Measurements from ENCODE around the gene ATXN2. TPM values are rescaled to one million over a fixed set of nuclear protein-coding genes. Genes with fewer than 3 reads are reported as not detected.

Gene ATXN2
- total and polyA plus RNA-seq, 9 of the 15 experiments (the other 6 are each of a cell fraction or from before 2014, with no cell fraction given), result 16.8 to 67.8 (median 29.3) TPM

DNA sequence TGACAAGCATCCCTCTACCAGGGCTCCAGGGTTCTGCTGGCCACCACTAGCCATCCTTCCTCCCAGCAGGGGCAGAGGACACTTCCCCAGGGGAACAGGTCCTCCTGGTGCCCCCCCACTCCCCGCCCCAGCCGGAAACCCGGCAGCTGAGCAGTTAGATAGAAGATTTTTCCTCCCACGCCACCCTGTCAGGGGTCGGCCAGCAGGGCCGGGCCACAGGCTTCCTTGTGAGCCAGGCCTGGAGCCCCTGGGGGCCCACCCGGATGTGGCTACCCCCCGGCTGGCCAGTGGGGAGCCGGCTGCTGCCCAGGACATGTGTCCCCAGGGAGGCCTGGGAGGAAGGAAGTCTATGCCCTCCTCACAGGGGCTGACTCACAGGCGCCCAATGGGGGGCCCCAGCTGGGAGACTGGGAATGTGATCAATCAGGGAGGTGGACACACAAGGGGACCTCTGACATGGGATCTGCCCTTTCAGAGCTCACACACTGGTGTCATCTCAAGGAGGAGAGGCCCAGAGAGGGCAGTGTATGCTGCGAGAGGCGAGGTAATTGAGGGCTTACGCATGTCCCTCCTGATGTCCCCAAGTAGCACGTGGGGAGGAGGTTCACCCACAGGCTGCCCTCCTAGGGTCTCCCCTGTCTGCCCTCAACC, 189.2 kb downstream of the ATXN2 start (continued):
- TF ChIP-seq, protein P1, sequence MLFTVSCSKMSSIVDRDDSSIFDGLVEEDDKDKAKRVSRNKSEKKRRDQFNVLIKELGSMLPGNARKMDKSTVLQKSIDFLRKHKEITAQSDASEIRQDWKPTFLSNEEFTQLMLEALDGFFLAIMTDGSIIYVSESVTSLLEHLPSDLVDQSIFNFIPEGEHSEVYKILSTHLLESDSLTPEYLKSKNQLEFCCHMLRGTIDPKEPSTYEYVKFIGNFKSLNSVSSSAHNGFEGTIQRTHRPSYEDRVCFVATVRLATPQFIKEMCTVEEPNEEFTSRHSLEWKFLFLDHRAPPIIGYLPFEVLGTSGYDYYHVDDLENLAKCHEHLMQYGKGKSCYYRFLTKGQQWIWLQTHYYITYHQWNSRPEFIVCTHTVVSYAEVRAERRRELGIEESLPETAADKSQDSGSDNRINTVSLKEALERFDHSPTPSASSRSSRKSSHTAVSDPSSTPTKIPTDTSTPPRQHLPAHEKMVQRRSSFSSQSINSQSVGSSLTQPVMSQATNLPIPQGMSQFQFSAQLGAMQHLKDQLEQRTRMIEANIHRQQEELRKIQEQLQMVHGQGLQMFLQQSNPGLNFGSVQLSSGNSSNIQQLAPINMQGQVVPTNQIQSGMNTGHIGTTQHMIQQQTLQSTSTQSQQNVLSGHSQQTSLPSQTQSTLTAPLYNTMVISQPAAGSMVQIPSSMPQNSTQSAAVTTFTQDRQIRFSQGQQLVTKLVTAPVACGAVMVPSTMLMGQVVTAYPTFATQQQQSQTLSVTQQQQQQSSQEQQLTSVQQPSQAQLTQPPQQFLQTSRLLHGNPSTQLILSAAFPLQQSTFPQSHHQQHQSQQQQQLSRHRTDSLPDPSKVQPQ (CRISPR knock-in tag; IDR thresholded peaks at IDR 0.05; ENCODE audit: borderline replicate concordance), result no peak
- TF ChIP-seq NR0B1 (IDR thresholded peaks at IDR 0.05; ENCODE audit: partially characterized antibody), result no peak
- no peak for TF ChIP-seq PTTG1 (tag; IDR thresholded peaks at IDR 0.05; ENCODE audit: low read depth)
- 0 out of 2 replicates have a peak, but pooled peaks have one; percentile 43 for TF ChIP-seq ZNF589 (CRISPR knock-in tag; IDR thresholded peaks at IDR 0.05; ENCODE audit: low read depth)
- TF ChIP-seq, protein P2, sequence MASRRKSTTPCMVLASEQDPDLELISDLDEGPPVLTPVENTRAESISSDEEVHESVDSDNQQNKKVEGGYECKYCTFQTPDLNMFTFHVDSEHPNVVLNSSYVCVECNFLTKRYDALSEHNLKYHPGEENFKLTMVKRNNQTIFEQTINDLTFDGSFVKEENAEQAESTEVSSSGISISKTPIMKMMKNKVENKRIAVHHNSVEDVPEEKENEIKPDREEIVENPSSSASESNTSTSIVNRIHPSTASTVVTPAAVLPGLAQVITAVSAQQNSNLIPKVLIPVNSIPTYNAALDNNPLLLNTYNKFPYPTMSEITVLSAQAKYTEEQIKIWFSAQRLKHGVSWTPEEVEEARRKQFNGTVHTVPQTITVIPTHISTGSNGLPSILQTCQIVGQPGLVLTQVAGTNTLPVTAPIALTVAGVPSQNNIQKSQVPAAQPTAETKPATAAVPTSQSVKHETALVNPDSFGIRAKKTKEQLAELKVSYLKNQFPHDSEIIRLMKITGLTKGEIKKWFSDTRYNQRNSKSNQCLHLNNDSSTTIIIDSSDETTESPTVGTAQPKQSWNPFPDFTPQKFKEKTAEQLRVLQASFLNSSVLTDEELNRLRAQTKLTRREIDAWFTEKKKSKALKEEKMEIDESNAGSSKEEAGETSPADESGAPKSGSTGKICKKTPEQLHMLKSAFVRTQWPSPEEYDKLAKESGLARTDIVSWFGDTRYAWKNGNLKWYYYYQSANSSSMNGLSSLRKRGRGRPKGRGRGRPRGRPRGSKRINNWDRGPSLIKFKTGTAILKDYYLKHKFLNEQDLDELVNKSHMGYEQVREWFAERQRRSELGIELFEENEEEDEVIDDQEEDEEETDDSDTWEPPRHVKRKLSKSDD (conservative IDR thresholded peaks at IDR 0.05; ENCODE audit: low read length), result no peak
- TF ChIP-seq ZNF253 (CRISPR knock-in tag; conservative IDR thresholded peaks at IDR 0.05), result no peak
- TF ChIP-seq BRD4 (IDR thresholded peaks at IDR 0.05), result no peak
- TF ChIP-seq, protein P3, sequence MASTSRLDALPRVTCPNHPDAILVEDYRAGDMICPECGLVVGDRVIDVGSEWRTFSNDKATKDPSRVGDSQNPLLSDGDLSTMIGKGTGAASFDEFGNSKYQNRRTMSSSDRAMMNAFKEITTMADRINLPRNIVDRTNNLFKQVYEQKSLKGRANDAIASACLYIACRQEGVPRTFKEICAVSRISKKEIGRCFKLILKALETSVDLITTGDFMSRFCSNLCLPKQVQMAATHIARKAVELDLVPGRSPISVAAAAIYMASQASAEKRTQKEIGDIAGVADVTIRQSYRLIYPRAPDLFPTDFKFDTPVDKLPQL (IDR thresholded peaks at IDR 0.05; ENCODE audit: extremely low read depth, insufficient read length), result no peak
- TF ChIP-seq TCFL5 (CRISPR knock-in tag; conservative IDR thresholded peaks at IDR 0.05), result no peak
- TF ChIP-seq GTF3C2 (IDR thresholded peaks at IDR 0.05; ENCODE audit: borderline replicate concordance, extremely low read depth, insufficient read length), result no peak

All from K562 (cell line).